RWPE1 (cell line): ENCODE results near the gene LDB1.

Source experiments
- CTCF ChIA-PET: fragments of 350-600 bp; sonication (Branson Sonifier 250); formaldehyde crosslinking; extraction: SDS; loops from one replicate; lab custom pipeline; 2021; lab: Yijun Ruan, JAX
- POLR2A ChIA-PET: fragments of 400-600 bp; formaldehyde crosslinking; extraction: SDS; loops from one replicate; lab custom pipeline; 2020; ENCODE audit warnings: antibody characterized with exemption; ENCODE audit not compliant: low non-redundant PET; lab: Yijun Ruan, JAX
- DNase-seq: peaks from one replicate; pipeline ENCODE4 v3.0.0; 2012; ENCODE audit warnings: low spot score
- H3K27ac ChIP-seq: fragments of 450-650 bp; 2 replicates; pipeline ENCODE4 v1.5.1; 2017
- TF ChIP-seq, protein P1 (sequence below): fragments of 450-650 bp; conservative IDR thresholded peaks from 2 replicates; pipeline ENCODE4 v1.5.1; 2017; ENCODE audit warnings: low read depth, mild to moderate bottlenecking

Gene LDB1

GRCh38 chr10:102150970-102151773, 31.0 kb upstream of the LDB1 start:
- peak overlapping the region; percentile 96 for H3K27ac ChIP-seq
- DNase-seq: peak; percentile 75
- TF ChIP-seq, protein P1, sequence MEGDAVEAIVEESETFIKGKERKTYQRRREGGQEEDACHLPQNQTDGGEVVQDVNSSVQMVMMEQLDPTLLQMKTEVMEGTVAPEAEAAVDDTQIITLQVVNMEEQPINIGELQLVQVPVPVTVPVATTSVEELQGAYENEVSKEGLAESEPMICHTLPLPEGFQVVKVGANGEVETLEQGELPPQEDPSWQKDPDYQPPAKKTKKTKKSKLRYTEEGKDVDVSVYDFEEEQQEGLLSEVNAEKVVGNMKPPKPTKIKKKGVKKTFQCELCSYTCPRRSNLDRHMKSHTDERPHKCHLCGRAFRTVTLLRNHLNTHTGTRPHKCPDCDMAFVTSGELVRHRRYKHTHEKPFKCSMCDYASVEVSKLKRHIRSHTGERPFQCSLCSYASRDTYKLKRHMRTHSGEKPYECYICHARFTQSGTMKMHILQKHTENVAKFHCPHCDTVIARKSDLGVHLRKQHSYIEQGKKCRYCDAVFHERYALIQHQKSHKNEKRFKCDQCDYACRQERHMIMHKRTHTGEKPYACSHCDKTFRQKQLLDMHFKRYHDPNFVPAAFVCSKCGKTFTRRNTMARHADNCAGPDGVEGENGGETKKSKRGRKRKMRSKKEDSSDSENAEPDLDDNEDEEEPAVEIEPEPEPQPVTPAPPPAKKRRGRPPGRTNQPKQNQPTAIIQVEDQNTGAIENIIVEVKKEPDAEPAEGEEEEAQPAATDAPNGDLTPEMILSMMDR: no peak
- ChIA-PET POLR2A (interaction anchor here (0.5 to 1.4 kb wide), 5 partner anchors 15 to 797 kb away, joined by 3 to 5 read pairs (median 4); partner anchors contain the start of gene BTRC), CTCF (interaction anchor here (0.6 kb wide), 1 partner anchor 691 kb away, joined by 3 read pairs; no protein-coding TSS in a partner anchor)

GRCh38 chr10:102148275-102148674, 28.1 kb upstream of the LDB1 start:
- TF ChIP-seq, protein P1: no peak
- DNase-seq: no peak
- H3K27ac ChIP-seq: peak overlapping the region; percentile 50
- ChIA-PET POLR2A (no interaction called here), CTCF (interaction anchor here (0.6 kb wide), 1 partner anchor 324 kb away, joined by 3 read pairs; no protein-coding TSS in a partner anchor)

- no peak overlapping the region for H3K27ac ChIP-seq
These were observed 27.4 kb upstream of the LDB1 start for GRCh38 chr10:102147561-102147960.

GRCh38 chr10:102146971-102147428, 26.8 kb upstream of the LDB1 start:
- TF ChIP-seq, protein P1: no peak
- peak overlapping the region; percentile 19; the same call in 1 of the 2 replicates for H3K27ac ChIP-seq
- DNase-seq: no peak
- ChIA-PET POLR2A (interaction anchor here (1.2 kb wide), 1 partner anchor 8 kb away, joined by 4 read pairs; no protein-coding TSS in a partner anchor), CTCF (interaction anchor here (1.2 kb wide), 1 partner anchor 9 kb away, joined by 5 read pairs; no protein-coding TSS in a partner anchor)

More at GRCh38 chr10:102147561-102147960, 27.4 kb upstream of the LDB1 start:
- TF ChIP-seq, protein P1: no peak
- DNase-seq: no peak
- CTCF ChIA-PET: interaction anchor here (0.6 to 1.2 kb wide), 2 partner anchors 10 to 324 kb away, joined by 3 to 5 read pairs; no protein-coding TSS in a partner anchor
- POLR2A ChIA-PET: interaction anchor here (1.2 kb wide), 1 partner anchor 8 kb away, joined by 4 read pairs; no protein-coding TSS in a partner anchor

- ChIA-PET CTCF (no interaction called here), POLR2A (no interaction called here)
- peak overlapping the region; percentile 24 for H3K27ac ChIP-seq
- DNase-seq: no peak
- TF ChIP-seq, protein P1: no peak
These were observed 21.5 kb upstream of the LDB1 start for GRCh38 chr10:102141583-102142107.

DNA sequence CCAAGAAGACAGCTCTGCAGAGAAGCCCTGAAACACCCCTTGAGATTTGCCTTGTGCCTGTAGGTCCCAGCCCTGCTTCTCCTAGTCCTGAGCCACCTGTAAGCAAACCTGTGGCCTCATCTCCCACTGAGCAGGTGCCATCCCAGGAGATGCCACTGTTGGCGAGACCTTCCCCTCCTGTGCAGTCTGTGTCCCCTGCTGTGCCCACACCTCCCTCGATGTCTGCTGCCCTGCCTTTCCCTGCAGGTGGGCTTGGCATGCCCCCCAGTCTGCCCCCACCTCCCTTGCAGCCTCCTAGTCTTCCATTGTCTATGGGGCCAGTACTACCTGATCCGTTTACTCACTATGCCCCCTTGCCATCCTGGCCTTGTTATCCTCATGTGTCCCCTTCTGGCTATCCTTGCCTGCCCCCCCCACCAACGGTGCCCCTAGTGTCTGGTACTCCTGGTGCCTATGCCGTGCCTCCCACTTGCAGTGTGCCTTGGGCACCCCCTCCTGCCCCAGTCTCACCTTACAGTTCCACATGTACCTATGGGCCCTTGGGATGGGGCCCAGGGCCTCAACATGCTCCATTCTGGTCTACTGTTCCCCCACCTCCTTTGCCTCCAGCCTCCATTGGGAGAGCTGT, 20.9 kb upstream of the LDB1 start:
- TF ChIP-seq, protein P1: no peak
- peak overlapping the region; percentile 24 for H3K27ac ChIP-seq
- ChIA-PET POLR2A (no interaction called here), CTCF (no interaction called here)
- no peak for DNase-seq
